Astrocyte (in vitro differentiated cells and primary cell): ENCODE measurements around the gene LARGE1. TPM values are rescaled to one million over a fixed set of nuclear protein-coding genes. Genes with fewer than 3 reads are reported as not detected.

Source experiments
- DNase-seq: peaks from one replicate; pipeline ENCODE4 v3.0.0-alpha.2; 2010; ENCODE audit warnings: low read depth
- FAIRE-seq: peaks from 2 replicates; lab custom pipeline; 2011; peaks lifted over from hg19 to GRCh38; lab: Jason Lieb, UNC
- H2AFZ ChIP-seq: 2 replicates; pipeline ENCODE4 v1.6.0; 2012; ENCODE audit warnings: low read depth, low read length, inconsistent platforms
- H3K27ac ChIP-seq: 2 replicates; pipeline ENCODE4 v1.5.1; 2011; ENCODE audit warnings: low read depth, low read length, inconsistent platforms
- H3K27me3 ChIP-seq: 2 replicates; pipeline ENCODE4 v1.6.0; 2011; ENCODE audit warnings: low read length, inconsistent platforms; ENCODE audit not compliant: insufficient read depth
- H3K36me3 ChIP-seq: 2 replicates; pipeline ENCODE4 v1.5.1; 2011; ENCODE audit warnings: low read length, inconsistent platforms; ENCODE audit not compliant: insufficient read depth
- H3K4me1 ChIP-seq: 2 replicates; pipeline ENCODE4 v1.5.1; 2011; ENCODE audit warnings: low read length, inconsistent platforms; ENCODE audit not compliant: insufficient read depth
- H3K4me2 ChIP-seq: 2 replicates; pipeline ENCODE4 v1.6.0; 2012; ENCODE audit warnings: low read length, inconsistent platforms
- H3K4me3 ChIP-seq: 2 replicates; pipeline ENCODE4 v1.5.1; 2011; ENCODE audit warnings: low read depth, mild to moderate bottlenecking, low read length, inconsistent platforms; ENCODE audit not compliant: insufficient read depth
- H3K79me2 ChIP-seq: 2 replicates; pipeline ENCODE4 v1.6.0; 2012; ENCODE audit warnings: mild to moderate bottlenecking, low read length, inconsistent platforms; ENCODE audit not compliant: insufficient read depth
- H3K9ac ChIP-seq: 2 replicates; pipeline ENCODE4 v1.6.0; 2012; ENCODE audit warnings: mild to moderate bottlenecking, low read length, inconsistent platforms
- H3K9me3 ChIP-seq: 2 replicates; pipeline ENCODE4 v1.5.1; 2012; ENCODE audit warnings: low read depth, mild to moderate bottlenecking, low read length, inconsistent platforms; ENCODE audit not compliant: insufficient read depth
- H4K20me1 ChIP-seq: 2 replicates; pipeline ENCODE4 v1.6.0; 2012; ENCODE audit warnings: low read length, inconsistent platforms; ENCODE audit not compliant: insufficient read depth
- H3K27ac Mint-ChIP-seq: one replicate; pipeline ENCODE4 v1.8.0; 2021; ENCODE audit warnings: mild to moderate bottlenecking, mixed read lengths; ENCODE audit not compliant: unreplicated experiment
- H3K27me3 Mint-ChIP-seq: one replicate; pipeline ENCODE4 v1.8.0; 2021; ENCODE audit warnings: low read depth, mixed read lengths; ENCODE audit not compliant: unreplicated experiment
- H3K36me3 Mint-ChIP-seq: one replicate; pipeline ENCODE4 v1.8.0; 2021; ENCODE audit warnings: low read depth, mixed read lengths; ENCODE audit not compliant: unreplicated experiment
- H3K4me1 Mint-ChIP-seq: one replicate; pipeline ENCODE4 v1.8.0; 2021; ENCODE audit warnings: low read depth, mixed read lengths; ENCODE audit not compliant: unreplicated experiment
- H3K4me3 Mint-ChIP-seq: one replicate; pipeline ENCODE4 v1.8.0; 2021; ENCODE audit warnings: mild to moderate bottlenecking, moderate library complexity, mixed read lengths; ENCODE audit not compliant: unreplicated experiment
- H3K9me3 Mint-ChIP-seq: one replicate; pipeline ENCODE4 v1.8.0; 2021; ENCODE audit warnings: mild to moderate bottlenecking, mixed read lengths; ENCODE audit not compliant: unreplicated experiment
- EZH2 ChIP-seq: IDR thresholded peaks from 2 replicates; pipeline ENCODE4 v1.6.1; 2012; ENCODE audit warnings: mild to moderate bottlenecking, low read length, inconsistent platforms; ENCODE audit not compliant: insufficient read depth
- total RNA-seq: library from RNA; stranded (reverse); gene quantifications from 2 replicates; pipeline ENCODE4 v1.2.1, GENCODE V29; 2021
- TF ChIP-seq, protein P1 (sequence below): IDR thresholded peaks from 2 replicates; pipeline ENCODE4 v1.5.1; 2011; ENCODE audit warnings: low read depth, mild to moderate bottlenecking, inconsistent platforms, low read length, moderate library complexity; ENCODE audit not compliant: insufficient read depth

LARGE1 gene
- total RNA-seq, 1 donor from 2014 or later: 92.6 TPM

DNA sequence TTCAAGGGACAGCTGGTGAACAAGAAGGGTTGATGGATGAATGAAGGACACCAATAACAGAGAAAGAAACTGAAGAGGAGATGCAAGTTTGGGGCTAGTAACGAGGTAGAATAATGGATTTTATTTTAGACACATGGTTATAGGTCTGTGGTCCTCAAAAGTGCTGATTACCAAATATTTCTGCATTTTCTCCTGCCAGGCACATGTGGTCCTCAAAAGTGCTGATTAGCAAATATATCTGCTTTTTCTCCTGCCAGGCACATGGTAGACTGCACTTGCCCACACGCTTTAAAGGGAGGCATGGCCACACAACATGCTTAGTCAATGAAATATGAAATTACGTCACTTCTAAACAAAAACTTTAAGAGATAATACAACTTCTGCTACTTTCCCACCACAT, 489.0 kb downstream of the LARGE1 start:
- H3K9ac ChIP-seq: no peak overlapping the region
- no peak overlapping the region for H3K4me3 ChIP-seq
- no peak for TF ChIP-seq EZH2
- TF ChIP-seq, protein P1, sequence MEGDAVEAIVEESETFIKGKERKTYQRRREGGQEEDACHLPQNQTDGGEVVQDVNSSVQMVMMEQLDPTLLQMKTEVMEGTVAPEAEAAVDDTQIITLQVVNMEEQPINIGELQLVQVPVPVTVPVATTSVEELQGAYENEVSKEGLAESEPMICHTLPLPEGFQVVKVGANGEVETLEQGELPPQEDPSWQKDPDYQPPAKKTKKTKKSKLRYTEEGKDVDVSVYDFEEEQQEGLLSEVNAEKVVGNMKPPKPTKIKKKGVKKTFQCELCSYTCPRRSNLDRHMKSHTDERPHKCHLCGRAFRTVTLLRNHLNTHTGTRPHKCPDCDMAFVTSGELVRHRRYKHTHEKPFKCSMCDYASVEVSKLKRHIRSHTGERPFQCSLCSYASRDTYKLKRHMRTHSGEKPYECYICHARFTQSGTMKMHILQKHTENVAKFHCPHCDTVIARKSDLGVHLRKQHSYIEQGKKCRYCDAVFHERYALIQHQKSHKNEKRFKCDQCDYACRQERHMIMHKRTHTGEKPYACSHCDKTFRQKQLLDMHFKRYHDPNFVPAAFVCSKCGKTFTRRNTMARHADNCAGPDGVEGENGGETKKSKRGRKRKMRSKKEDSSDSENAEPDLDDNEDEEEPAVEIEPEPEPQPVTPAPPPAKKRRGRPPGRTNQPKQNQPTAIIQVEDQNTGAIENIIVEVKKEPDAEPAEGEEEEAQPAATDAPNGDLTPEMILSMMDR: no peak
- H3K27me3 Mint-ChIP-seq: no peaks in the 10 kb centered on the region
- peaks cover 14% of the 10 kb centered on the region for H3K4me1 ChIP-seq
- H4K20me1 ChIP-seq: peaks cover 7% of the 10 kb centered on the region
- no peak for FAIRE-seq
- DNase-seq: no peak
- no peaks in the 10 kb centered on the region for H3K9me3 Mint-ChIP-seq
- H3K27ac ChIP-seq: no peak overlapping the region
- H3K79me2 ChIP-seq: no peaks in the 10 kb centered on the region
- H2AFZ ChIP-seq: no peak overlapping the region
- H3K4me1 Mint-ChIP-seq: no peaks in the 10 kb centered on the region
- H3K36me3 ChIP-seq: no peaks in the 10 kb centered on the region
- H3K4me3 Mint-ChIP-seq: no peak overlapping the region
- H3K27me3 ChIP-seq: peaks cover 16% of the 10 kb centered on the region
- H3K4me2 ChIP-seq: no peak overlapping the region
- peaks cover 25% of the 10 kb centered on the region for H3K36me3 Mint-ChIP-seq
- no peaks in the 10 kb centered on the region for H3K9me3 ChIP-seq
- H3K27ac Mint-ChIP-seq: no peak overlapping the region

DNA sequence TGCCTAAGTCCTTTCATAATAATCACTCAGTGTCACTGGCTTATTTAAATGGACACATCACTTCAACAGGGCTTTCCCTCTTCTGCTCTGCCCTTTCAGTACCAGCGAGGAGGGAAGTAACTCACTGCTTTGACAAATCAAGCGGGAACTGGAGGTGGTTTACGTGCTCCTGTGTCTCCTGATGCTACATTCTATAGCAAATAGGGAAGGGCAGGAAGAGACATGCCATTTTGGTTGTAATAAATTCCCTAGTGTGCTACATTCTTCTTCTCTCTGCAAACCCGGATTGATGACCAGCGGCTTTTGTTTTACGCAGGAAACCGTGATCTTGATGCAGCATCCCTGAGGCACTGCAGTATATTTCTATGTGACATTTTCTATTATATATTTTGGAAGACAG, 491.0 kb downstream of the LARGE1 start:
- no peak overlapping the region for H3K27ac ChIP-seq
- Mint-ChIP-seq H3K4me3 (no peak overlapping the region), H3K27ac (no peak overlapping the region), H3K9me3 (no peaks in the 10 kb centered on the region), H3K36me3 (peaks cover 25% of the 10 kb centered on the region), H3K4me1 (no peaks in the 10 kb centered on the region), H3K27me3 (no peaks in the 10 kb centered on the region)
- peaks cover 15% of the 10 kb centered on the region for H3K4me1 ChIP-seq
- H3K79me2 ChIP-seq: no peaks in the 10 kb centered on the region
- no peak overlapping the region for H2AFZ ChIP-seq
- no peaks in the 10 kb centered on the region for H3K36me3 ChIP-seq
- no peaks in the 10 kb centered on the region for H3K9me3 ChIP-seq
- FAIRE-seq: no peak
- H3K4me3 ChIP-seq: no peak overlapping the region
- no peak overlapping the region for H3K4me2 ChIP-seq
- H4K20me1 ChIP-seq: peaks cover 4% of the 10 kb centered on the region
- no peak for DNase-seq
- H3K9ac ChIP-seq: no peak overlapping the region
- H3K27me3 ChIP-seq: peaks cover 7% of the 10 kb centered on the region
- TF ChIP-seq, protein P1: no peak
- TF ChIP-seq EZH2: no peak

DNA sequence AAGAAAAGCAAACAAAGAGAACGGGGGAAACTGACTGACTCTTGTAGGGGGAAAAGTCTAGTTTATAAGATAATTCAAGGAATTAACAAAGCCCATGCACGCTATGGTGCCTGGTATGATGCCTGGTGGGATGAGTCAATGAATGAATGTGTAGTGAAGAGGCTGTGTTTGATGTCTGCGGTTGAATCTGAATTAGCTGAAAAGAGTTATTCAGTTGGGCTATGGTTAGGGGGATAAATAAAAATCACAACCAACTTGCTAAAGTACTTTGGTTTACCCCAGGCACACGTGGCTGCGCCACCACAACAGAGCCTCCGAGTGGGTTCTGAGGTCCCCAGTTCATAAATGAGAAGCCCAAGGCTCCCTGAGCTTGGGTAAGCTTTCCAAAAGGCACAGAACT, 492.8 kb downstream of the LARGE1 start:
- FAIRE-seq (no peak), DNase-seq (peak; percentile 82)
- peaks cover 7% of the 10 kb centered on the region for H3K27me3 ChIP-seq
- H3K36me3 ChIP-seq: no peaks in the 10 kb centered on the region
- no peaks in the 10 kb centered on the region for H3K4me1 Mint-ChIP-seq
- H3K4me2 ChIP-seq: peak overlapping the region; percentile 71
- no peak overlapping the region for H3K27ac Mint-ChIP-seq
- H3K27ac ChIP-seq: peak overlapping the region; percentile 70
- H3K9me3 Mint-ChIP-seq: no peaks in the 10 kb centered on the region
- no peak overlapping the region for H3K4me3 ChIP-seq
- no peaks in the 10 kb centered on the region for H3K79me2 ChIP-seq
- no peak overlapping the region for H2AFZ ChIP-seq
- peak overlapping the region; percentile 49 for H3K9ac ChIP-seq
- no peaks in the 10 kb centered on the region for H3K9me3 ChIP-seq
- peaks cover 22% of the 10 kb centered on the region for H3K36me3 Mint-ChIP-seq
- H3K4me3 Mint-ChIP-seq: no peak overlapping the region
- H3K4me1 ChIP-seq: peaks cover 15% of the 10 kb centered on the region
- peaks cover 4% of the 10 kb centered on the region for H4K20me1 ChIP-seq
- no peaks in the 10 kb centered on the region for H3K27me3 Mint-ChIP-seq
- TF ChIP-seq EZH2: no peak
- TF ChIP-seq, protein P1: no peak
